Stimulated activated CD8-positive, alpha-beta memory T cell treated with anti-CD3 and anti-CD28 coated beads, Interleukin-2, amount 100 ng/mL, for 48 hours (primary cell): ENCODE data around the gene KRTAP12-3.

ENCODE experiments used
- DNase-seq, 2 donors: peaks; one replicate each; pipeline ENCODE4 v3.0.0-alpha.2; 2020; ENCODE audit warnings: low read depth in 2 of 2

The KRTAP12-3 gene

GRCh38 chr21:44702111-44702972 is 44.6 kb downstream of the KRTAP12-3 start:
- no peak for DNase-seq

- DNase-seq, result no peak
Observed at GRCh38 chr21:44702973-44703730, 45.4 kb downstream of the KRTAP12-3 start.

DNA sequence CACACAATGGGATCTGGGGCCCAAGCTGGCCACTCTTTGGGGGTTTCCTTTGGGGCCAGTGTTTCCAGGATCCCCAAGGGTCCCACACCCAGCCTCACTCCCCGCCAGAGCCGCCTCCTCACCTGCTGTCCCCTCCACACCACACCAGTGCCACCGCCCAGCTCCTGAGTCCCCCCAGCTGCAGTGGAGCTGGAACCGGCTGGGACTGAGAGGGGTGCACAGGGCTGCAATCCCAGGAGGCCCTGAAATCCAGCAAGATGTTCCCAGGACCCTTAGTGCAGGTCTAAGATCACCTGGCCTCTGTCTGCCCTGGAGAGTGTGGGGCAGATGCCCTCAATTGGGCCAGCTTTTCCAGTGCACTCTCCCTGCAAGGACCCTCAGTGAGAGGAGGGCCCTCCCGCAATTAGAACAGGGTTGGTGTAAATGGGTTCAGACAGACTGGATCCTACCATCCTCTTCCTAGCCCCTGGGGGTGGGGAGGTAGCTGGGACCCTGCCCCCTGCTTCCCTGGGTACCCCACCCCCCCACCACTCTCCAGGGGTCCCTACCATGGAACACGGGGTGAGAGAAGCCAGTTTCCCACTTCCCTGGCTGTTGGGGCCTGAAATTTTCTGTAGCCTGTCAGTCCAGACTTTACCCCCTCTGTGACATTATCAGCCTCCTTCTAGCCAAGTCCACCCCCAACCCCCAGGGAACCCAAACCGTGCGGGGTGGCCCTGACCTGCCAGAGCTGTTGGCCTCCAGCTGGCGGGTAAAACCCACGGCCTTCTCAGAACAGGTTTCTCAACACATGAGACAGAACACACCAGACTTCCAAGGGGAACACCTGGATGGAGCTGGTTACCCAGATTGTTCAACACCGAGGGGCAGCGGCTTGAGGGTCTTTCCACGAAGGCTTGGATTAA is 46.3 kb downstream of the KRTAP12-3 start:
- no peak for DNase-seq

- DNase-seq, result no peak
Observed at GRCh38 chr21:44704636-44705001, 46.9 kb downstream of the KRTAP12-3 start.

- DNase-seq, result no peak
Observed at GRCh38 chr21:44706026-44706705, 48.4 kb downstream of the KRTAP12-3 start.

- DNase-seq, result no peak
Observed at GRCh38 chr21:44706706-44707581, 49.2 kb downstream of the KRTAP12-3 start.
